WERI-Rb-1 (cell line): ENCODE measurements around the gene HOXD8.

Source experiments
- DNase-seq: peaks from one replicate; pipeline ENCODE4 v3.0.0-alpha.2; 2020
- H3K27ac ChIP-seq: fragments of 250-450 bp; sonication (Bioruptor Pico); 2 replicates; pipeline ENCODE4 v1.5.1; 2020; ENCODE audit warnings: mild to moderate bottlenecking, moderate library complexity
- H3K27me3 ChIP-seq: fragments of 250-450 bp; sonication (Bioruptor Pico); 2 replicates; pipeline ENCODE4 v1.5.1; 2021; ENCODE audit warnings: mild to moderate bottlenecking, low read depth, moderate library complexity; ENCODE audit not compliant: insufficient read depth, severe bottlenecking
- H3K36me3 ChIP-seq: fragments of 250-450 bp; sonication (Bioruptor Pico); 2 replicates; pipeline ENCODE4 v1.5.1; 2020; ENCODE audit warnings: mild to moderate bottlenecking, moderate library complexity
- H3K4me3 ChIP-seq: 2 replicates; pipeline ENCODE4 v1.5.1; 2011; ENCODE audit warnings: low read depth, mild to moderate bottlenecking, control low read depth, low read length
- H3K9me3 ChIP-seq: fragments of 250-450 bp; sonication (Bioruptor Pico); 2 replicates; pipeline ENCODE4 v1.5.1; 2021; ENCODE audit warnings: mild to moderate bottlenecking, moderate library complexity; ENCODE audit not compliant: severe bottlenecking
- TF ChIP-seq, protein P1 (sequence below): IDR thresholded peaks from 2 replicates; pipeline ENCODE4 v1.5.1; 2011; ENCODE audit warnings: low read depth, mild to moderate bottlenecking, control low read depth, inconsistent platforms, low read length

Gene HOXD8

DNA sequence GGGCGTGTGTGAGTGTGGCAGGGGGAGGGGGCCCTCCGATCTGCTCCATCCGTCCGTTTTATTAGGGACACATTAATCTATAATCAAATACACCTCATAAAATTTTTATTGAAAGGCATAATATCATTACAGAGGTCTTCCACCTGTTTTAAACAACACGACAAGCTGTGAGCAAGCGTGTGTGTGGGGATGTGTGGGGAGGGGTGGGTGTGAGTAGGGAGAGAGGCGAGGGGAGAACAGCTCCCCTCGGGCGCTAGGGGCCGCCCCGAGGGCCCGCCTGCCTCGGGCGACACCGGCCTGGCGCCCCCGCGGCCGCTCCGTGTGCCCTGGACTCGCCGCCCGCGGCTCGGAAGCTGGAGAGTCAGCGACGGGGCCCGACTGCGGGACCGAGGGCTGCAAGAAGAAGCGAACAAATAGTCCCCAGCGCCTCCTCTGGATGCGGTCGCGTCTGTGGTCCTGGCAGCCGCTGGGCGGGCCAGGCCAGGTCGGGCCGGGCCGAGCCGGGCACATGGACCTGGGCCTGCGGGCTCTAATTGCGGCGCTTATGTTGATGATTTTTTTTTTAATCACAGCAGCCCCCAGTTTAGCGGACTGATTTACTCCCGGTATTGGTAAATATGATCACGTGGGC, 7.3 kb upstream of the HOXD8 start:
- TF ChIP-seq, protein P1, sequence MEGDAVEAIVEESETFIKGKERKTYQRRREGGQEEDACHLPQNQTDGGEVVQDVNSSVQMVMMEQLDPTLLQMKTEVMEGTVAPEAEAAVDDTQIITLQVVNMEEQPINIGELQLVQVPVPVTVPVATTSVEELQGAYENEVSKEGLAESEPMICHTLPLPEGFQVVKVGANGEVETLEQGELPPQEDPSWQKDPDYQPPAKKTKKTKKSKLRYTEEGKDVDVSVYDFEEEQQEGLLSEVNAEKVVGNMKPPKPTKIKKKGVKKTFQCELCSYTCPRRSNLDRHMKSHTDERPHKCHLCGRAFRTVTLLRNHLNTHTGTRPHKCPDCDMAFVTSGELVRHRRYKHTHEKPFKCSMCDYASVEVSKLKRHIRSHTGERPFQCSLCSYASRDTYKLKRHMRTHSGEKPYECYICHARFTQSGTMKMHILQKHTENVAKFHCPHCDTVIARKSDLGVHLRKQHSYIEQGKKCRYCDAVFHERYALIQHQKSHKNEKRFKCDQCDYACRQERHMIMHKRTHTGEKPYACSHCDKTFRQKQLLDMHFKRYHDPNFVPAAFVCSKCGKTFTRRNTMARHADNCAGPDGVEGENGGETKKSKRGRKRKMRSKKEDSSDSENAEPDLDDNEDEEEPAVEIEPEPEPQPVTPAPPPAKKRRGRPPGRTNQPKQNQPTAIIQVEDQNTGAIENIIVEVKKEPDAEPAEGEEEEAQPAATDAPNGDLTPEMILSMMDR, result no peak
- Histone ChIP-seq H3K27ac (no peak overlapping the region), H3K9me3 (peaks cover 11% of the 10 kb centered on the region), H3K36me3 (no peaks in the 10 kb centered on the region), H3K27me3 (peaks cover 98% of the 10 kb centered on the region), H3K4me3 (peak overlapping the region; percentile 44)
- no peak for DNase-seq

DNA sequence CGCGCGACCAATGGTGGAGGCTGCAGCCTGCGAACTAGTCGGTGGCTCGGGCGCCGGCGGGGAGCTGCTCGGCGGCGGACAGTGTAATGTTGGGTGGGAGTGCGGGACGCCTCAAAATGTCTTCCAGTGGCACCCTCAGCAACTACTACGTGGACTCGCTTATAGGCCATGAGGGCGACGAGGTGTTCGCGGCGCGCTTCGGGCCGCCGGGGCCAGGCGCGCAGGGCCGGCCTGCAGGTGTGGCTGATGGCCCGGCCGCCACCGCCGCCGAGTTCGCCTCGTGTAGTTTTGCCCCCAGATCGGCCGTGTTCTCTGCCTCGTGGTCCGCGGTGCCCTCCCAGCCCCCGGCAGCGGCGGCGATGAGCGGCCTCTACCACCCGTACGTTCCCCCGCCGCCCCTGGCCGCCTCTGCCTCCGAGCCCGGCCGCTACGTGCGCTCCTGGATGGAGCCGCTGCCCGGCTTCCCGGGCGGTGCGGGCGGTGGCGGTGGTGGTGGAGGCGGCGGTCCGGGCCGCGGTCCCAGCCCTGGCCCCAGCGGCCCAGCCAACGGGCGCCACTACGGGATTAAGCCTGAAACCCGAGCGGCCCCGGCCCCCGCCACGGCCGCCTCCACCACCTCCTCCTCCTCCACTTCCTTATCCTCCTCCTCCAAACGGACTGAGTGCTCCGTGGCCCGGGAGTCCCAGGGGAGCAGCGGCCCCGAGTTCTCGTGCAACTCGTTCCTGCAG, 6.7 kb upstream of the HOXD8 start, which contains the start of gene HOXD9:
TSS of gene HOXD9 (plus strand) at position 37 of the 728 bp plus-strand sequence. CDS start at position 87, 50 bp downstream.
- Histone ChIP-seq H3K27me3 (peaks cover 98% of the 10 kb centered on the region), H3K4me3 (peak within 1 kb of the TSS; percentile 44), H3K9me3 (peaks cover 7% of the 10 kb centered on the region), H3K27ac (peak within 1 kb of the TSS; percentile 27; the same call in 1 of the 2 replicates), H3K36me3 (no peaks in the 10 kb centered on the region)
- TF ChIP-seq, protein P1, result no peak
- peak; percentile 61 for DNase-seq

DNA sequence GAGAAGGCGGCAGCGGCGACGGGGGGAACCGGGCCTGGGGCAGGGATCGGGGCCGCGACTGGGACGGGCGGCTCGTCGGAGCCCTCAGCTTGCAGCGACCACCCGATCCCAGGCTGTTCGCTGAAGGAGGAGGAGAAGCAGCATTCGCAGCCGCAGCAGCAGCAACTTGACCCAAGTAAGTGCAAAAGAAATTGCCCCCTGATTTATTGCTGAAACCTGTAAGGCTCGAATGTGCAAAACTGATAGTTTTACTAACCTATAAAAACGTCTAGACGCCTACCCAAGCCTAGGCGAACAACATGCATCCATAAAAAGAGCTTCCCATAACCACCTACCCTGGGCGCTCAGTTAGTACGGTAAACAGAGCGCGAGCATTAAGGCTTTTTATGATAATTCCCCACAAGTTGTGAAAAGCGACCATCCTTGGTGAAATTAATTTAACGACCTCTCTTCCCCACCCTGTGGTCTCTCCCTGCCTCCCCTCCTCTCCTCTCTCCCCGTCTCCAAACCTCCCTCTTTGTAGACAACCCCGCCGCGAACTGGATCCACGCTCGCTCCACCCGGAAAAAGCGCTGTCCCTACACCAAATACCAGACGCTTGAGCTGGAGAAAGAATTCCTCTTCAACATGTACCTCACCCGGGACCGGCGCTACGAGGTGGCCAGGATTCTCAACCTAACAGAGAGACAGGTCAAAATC, 5.9 kb upstream of the HOXD8 start:
- Histone ChIP-seq H3K36me3 (no peaks in the 10 kb centered on the region), H3K27ac (no peak overlapping the region), H3K27me3 (peaks cover 98% of the 10 kb centered on the region), H3K4me3 (peak overlapping the region; percentile 44; the same call in 1 of the 2 replicates), H3K9me3 (peaks cover 7% of the 10 kb centered on the region)
- TF ChIP-seq, protein P1, result no peak
- DNase-seq, result no peak

DNA sequence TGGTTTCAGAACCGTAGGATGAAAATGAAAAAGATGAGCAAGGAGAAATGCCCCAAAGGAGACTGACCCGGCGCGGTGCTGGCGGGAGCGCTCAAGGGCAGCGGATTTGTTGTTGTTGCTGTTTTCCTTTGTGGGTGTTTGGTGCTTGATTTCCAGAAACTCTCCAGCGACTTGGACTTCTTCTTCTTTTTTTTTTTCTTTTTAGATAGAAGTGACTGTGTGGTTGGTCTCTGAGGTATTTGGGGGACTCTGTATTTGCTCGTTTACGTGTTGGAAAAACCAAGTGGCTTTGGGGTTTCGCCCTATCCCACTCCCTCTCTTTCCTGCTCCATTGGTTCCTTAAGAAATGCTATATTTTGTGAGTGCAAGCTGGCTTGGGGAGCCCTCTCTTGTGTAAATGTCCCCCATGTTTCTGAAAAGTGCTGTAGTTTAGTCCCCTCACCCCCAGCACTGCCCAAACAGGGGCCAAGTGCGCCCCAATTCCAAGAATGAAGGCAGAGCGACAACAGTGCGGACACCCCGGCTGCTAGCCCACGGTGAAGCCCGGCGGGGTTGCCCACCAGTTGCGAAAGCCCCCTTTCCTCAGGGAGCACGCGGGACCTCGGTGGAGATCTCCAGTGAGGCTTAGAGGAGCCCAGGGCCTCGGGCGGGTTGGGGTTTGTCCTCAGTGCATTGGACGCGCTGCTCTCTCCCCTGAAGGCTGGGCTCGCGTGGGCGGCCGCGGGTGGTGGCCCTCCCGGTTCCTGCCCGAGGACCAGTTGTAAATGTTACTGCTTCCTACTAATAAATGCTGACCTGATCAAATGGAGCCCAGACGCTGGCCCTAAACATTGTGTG, 5.2 kb upstream of the HOXD8 start:
- H3K27ac ChIP-seq, result no peak overlapping the region
- H3K9me3 ChIP-seq, result peaks cover 9% of the 10 kb centered on the region
- no peak for DNase-seq
- peaks cover 99% of the 10 kb centered on the region for H3K27me3 ChIP-seq
- no peaks in the 10 kb centered on the region for H3K36me3 ChIP-seq
- H3K4me3 ChIP-seq, result no peak overlapping the region
- TF ChIP-seq, protein P1, result no peak

DNA sequence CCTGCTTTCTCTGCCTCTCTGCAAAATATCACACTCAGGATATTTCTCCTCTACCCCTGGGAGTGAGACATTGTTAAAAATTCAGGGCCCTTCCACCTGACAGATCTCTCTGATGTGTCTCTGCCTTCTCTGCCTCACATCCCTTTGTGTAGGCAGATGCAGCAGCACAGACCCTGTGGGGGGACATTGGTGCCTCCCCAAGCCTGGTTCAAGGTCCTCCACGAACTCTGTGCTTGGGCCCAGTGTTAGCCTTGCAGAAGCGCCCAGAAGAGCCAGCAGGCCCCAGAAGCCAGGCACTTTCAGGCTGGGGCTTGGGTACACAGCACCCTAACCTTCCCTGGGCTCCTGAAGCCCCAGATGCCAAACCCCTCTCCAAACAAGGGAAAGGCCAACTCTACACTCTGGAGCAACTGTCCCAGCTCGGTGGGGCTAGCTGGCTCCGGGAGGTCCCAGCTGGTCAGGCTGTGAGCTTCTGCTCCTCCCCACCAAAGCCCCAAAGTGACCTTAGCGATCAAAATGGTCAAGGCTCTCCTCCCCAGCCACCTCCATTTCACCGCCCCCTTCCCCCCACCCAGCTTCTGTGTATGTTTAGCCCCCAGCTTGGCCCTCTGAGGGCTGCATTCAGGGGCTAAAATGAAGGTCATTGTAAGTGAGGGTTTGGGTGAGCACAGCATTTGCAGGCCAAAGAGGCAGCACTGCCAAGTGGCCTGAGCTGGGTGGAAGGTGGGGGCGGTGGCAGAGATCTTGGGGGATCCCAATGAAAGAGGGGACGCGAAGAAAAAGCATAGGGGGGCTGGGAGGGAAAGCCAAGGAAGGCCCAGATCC, 4.3 kb upstream of the HOXD8 start:
- Histone ChIP-seq H3K36me3 (no peaks in the 10 kb centered on the region), H3K27me3 (peaks cover 94% of the 10 kb centered on the region), H3K4me3 (no peak overlapping the region), H3K9me3 (peaks cover 12% of the 10 kb centered on the region), H3K27ac (no peak overlapping the region)
- TF ChIP-seq, protein P1, result no peak
- no peak for DNase-seq
